Mucosa of gallbladder (tissue), 1 donor: ENCODE measurements around the gene MFSD2A. TPM values are rescaled to one million over a fixed set of nuclear protein-coding genes. Genes with fewer than 3 reads are reported as not detected.
"Not testable (repeated sequence)": the region's sequence is repeated elsewhere in the genome, so short reads cannot be mapped to it uniquely, and the experiment has no call there.

Source experiments
- DNase-seq: peaks from one replicate; pipeline ENCODE4 v3.0.0-alpha.2; 2020; ENCODE audit warnings: low spot score
- total RNA-seq: library from RNA; stranded (reverse); gene quantifications from one replicate; pipeline ENCODE4 v1.2.1, GENCODE V29; 2021
- donor health status: DM: no; HTN: no; CAD: no.

The MFSD2A gene
- total RNA-seq: 3.3 TPM

- peak; percentile 94 for DNase-seq
Observed at GRCh38 chr1:39954870-39955546, at the start of gene MFSD2A. TSS of gene MFSD2A (plus strand) at chr1:39955145. CDS start at chr1:39955293, 148 bp downstream.

- DNase-seq: no peak
Observed at GRCh38 chr1:39905172-39905571, 49.8 kb upstream of the MFSD2A start.

- no peak for DNase-seq
Observed at GRCh38 chr1:39907528-39908453, 47.2 kb upstream of the MFSD2A start.

- DNase-seq: no peak
Observed at GRCh38 chr1:39908534-39908933, 46.4 kb upstream of the MFSD2A start.

GRCh38 chr1:39910263-39910662 lies 44.7 kb upstream of the MFSD2A start:
- DNase-seq: no peak

- DNase-seq: not testable (repeated sequence)
Observed at GRCh38 chr1:39913136-39913535, 41.8 kb upstream of the MFSD2A start.

GRCh38 chr1:39915499-39916129 lies 39.3 kb upstream of the MFSD2A start:
- DNase-seq: no peak

GRCh38 chr1:39917825-39918224 lies 37.1 kb upstream of the MFSD2A start:
- no peak for DNase-seq

GRCh38 chr1:39919545-39919944 lies 35.4 kb upstream of the MFSD2A start:
- peak; percentile 48 for DNase-seq

GRCh38 chr1:39922251-39922688 lies 32.7 kb upstream of the MFSD2A start:
- peak; percentile 37 for DNase-seq

GRCh38 chr1:39925721-39926342 lies 29.1 kb upstream of the MFSD2A start:
- DNase-seq: no peak

- peak; percentile 50 for DNase-seq
Observed at GRCh38 chr1:39926343-39926793, 28.6 kb upstream of the MFSD2A start.

- peak; percentile 58 for DNase-seq
Observed at GRCh38 chr1:39926820-39927219, 28.1 kb upstream of the MFSD2A start.

GRCh38 chr1:39927538-39927937 lies 27.4 kb upstream of the MFSD2A start:
- peak; percentile 23 for DNase-seq

GRCh38 chr1:39928809-39929587 lies 25.9 kb upstream of the MFSD2A start:
- peak; percentile 36 for DNase-seq

GRCh38 chr1:39933956-39934941 lies 20.7 kb upstream of the MFSD2A start:
- peak; percentile 86 for DNase-seq

- DNase-seq: no peak
Observed at GRCh38 chr1:39936724-39937491, 18.0 kb upstream of the MFSD2A start.

- DNase-seq: no peak
Observed at GRCh38 chr1:39938856-39939255, 16.1 kb upstream of the MFSD2A start.

GRCh38 chr1:39940253-39940652 lies 14.7 kb upstream of the MFSD2A start:
- DNase-seq: no peak
